ENCODE data around the gene VWA3A.
"Not testable (repeated sequence)": the region's sequence is repeated elsewhere in the genome, so short reads cannot be mapped to it uniquely, and the experiment has no call there.

Gene VWA3A

DNA sequence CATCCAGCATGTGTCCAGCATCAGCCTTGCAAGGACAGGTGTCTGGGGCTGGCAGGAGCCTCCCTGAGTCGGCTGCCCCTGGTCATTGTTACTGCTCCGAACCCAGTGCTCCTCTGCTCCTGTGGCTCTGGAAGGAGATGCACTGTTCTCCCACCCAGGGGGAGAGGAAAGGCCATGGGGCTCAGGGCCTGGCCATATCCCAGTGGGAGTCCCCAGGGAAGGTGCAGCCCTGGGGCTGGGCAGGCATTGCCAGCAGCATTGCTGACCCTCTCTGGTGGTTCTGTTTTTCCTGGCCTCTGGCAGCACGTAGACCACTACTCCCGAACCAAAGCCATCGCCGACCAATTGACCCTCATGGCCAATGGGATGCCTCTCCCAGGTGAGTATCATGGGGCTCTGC lies 79.6 kb downstream of the VWA3A start:
- Histone ChIP-seq H3K27me3 (0 out of 2 replicates have a peak, but pooled peaks cover 3% of the 10 kb centered on the region), H3K4me3 (ENCODE audit: low read depth, low read length) (no peak overlapping the region), H3K4me1 (no peaks in the 10 kb centered on the region), H3K36me3 (no peaks in the 10 kb centered on the region), H3K9me3 (no peaks in the 10 kb centered on the region)
- DNase-seq, result no peak
- no peak for TF ChIP-seq CTCF (IDR thresholded peaks at IDR 0.05; ENCODE audit: low read depth, low read length)

GRCh38 chr16:22172642-22173041 lies 80.3 kb downstream of the VWA3A start:
- H3K4me3 ChIP-seq (ENCODE audit: low read depth, low read length); H3K9me3 ChIP-seq; H3K36me3 ChIP-seq; DNase-seq; H3K4me1 ChIP-seq; H3K27me3 ChIP-seq: not testable (repeated sequence)

- no peak for DNase-seq
- no peaks in the 10 kb centered on the region for H3K36me3 ChIP-seq
Observed at GRCh38 chr16:22174642-22175041, 82.3 kb downstream of the VWA3A start.

GRCh38 chr16:22177968-22178930 lies 85.9 kb downstream of the VWA3A start:
- no peaks in the 10 kb centered on the region for H3K36me3 ChIP-seq
- no peak for TF ChIP-seq CTCF (IDR thresholded peaks at IDR 0.05; ENCODE audit: low read depth, low read length)
- no peaks in the 10 kb centered on the region for H3K9me3 ChIP-seq
- H3K27me3 ChIP-seq, result peaks cover 9% of the 10 kb centered on the region; the same call in 1 of the 2 replicates
- H3K4me1 ChIP-seq, result no peaks in the 10 kb centered on the region
- H3K4me3 ChIP-seq (ENCODE audit: low read depth, low read length), result no peak overlapping the region
- DNase-seq, result no peak

More at GRCh38 chr16:22174642-22175041, 82.3 kb downstream of the VWA3A start:
- H3K4me1 ChIP-seq, result no peaks in the 10 kb centered on the region
- H3K27me3 ChIP-seq, result peaks cover 3% of the 10 kb centered on the region; the same call in 1 of the 2 replicates
- no peak for TF ChIP-seq CTCF (IDR thresholded peaks at IDR 0.05; ENCODE audit: low read depth, low read length)
- no peaks in the 10 kb centered on the region for H3K9me3 ChIP-seq
- no peak overlapping the region for H3K4me3 ChIP-seq (ENCODE audit: low read depth, low read length)

DNA sequence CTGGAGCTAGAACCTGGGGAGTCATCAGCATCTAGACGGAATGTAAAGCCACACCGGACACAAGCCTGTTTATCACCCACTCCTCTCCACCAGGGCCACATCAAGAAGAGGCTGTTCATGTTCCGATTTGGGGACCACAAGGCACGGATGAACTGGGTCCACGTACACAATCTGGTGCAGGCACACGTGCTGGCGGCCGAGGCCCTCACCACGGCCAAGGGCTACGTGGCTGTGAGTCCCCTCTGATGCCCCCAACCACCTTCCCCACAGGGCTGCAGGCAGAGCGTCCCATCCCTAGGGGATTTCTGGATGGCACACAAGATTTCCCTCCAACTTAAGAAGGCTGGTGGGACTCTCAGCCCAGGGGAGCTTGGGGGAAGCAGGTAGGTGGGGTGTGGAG lies 89.1 kb downstream of the VWA3A start:
- H3K36me3 ChIP-seq, result no peaks in the 10 kb centered on the region
- no peak for DNase-seq
- H3K9me3 ChIP-seq, result no peaks in the 10 kb centered on the region
- TF ChIP-seq CTCF (IDR thresholded peaks at IDR 0.05; ENCODE audit: low read depth, low read length), result no peak
- H3K27me3 ChIP-seq, result peaks cover 9% of the 10 kb centered on the region; the same call in 1 of the 2 replicates
- no peaks in the 10 kb centered on the region for H3K4me1 ChIP-seq
- H3K4me3 ChIP-seq (ENCODE audit: low read depth, low read length), result no peak overlapping the region

- H3K36me3 ChIP-seq, result no peaks in the 10 kb centered on the region
- H3K9me3 ChIP-seq, result no peaks in the 10 kb centered on the region
- no peak for TF ChIP-seq CTCF (IDR thresholded peaks at IDR 0.05; ENCODE audit: low read depth, low read length)
- H3K4me1 ChIP-seq, result no peaks in the 10 kb centered on the region
- H3K27me3 ChIP-seq, result peaks cover 9% of the 10 kb centered on the region; the same call in 1 of the 2 replicates
- DNase-seq, result no peak
- no peak overlapping the region for H3K4me3 ChIP-seq (ENCODE audit: low read depth, low read length)
Observed at GRCh38 chr16:22181843-22182242, 89.5 kb downstream of the VWA3A start.
